Kidney epithelial cell (primary cell): ENCODE results near the gene DMAC2L. TPM values are rescaled to one million over a fixed set of nuclear protein-coding genes. Genes with fewer than 3 reads are reported as not detected.

Experiments used
- DNase-seq: peaks from one replicate; pipeline ENCODE4 v3.0.0-alpha.2; 2010; ENCODE audit warnings: low read depth
- H3K27me3 ChIP-seq: 2 replicates; pipeline ENCODE4 v1.6.0; 2011; ENCODE audit warnings: low read length; ENCODE audit not compliant: control insufficient read depth, insufficient read depth
- H3K36me3 ChIP-seq: 2 replicates; pipeline ENCODE4 v1.5.1; 2011; ENCODE audit warnings: low read length; ENCODE audit not compliant: control insufficient read depth, insufficient read depth
- H3K4me3 ChIP-seq: 2 replicates; pipeline ENCODE4 v1.5.1; 2011; ENCODE audit warnings: low read depth, mild to moderate bottlenecking, control low read depth, low read length
- total RNA-seq: library from RNA; depleted of rRNA; stranded (reverse); fragments of >200 nt; gene quantifications from 2 replicates; pipeline ENCODE4 v1.2.3, GENCODE V29; 2015
- TF ChIP-seq, protein P1 (sequence below): IDR thresholded peaks from 2 replicates; pipeline ENCODE4 v1.5.1; 2011; ENCODE audit warnings: mild to moderate bottlenecking, moderate library complexity, low read length, control low read depth, inconsistent platforms; ENCODE audit not compliant: insufficient read depth, poor library complexity, severe bottlenecking

The DMAC2L gene
- total RNA-seq, 1 donor from 2014 or later, result 27.5 TPM

DNA sequence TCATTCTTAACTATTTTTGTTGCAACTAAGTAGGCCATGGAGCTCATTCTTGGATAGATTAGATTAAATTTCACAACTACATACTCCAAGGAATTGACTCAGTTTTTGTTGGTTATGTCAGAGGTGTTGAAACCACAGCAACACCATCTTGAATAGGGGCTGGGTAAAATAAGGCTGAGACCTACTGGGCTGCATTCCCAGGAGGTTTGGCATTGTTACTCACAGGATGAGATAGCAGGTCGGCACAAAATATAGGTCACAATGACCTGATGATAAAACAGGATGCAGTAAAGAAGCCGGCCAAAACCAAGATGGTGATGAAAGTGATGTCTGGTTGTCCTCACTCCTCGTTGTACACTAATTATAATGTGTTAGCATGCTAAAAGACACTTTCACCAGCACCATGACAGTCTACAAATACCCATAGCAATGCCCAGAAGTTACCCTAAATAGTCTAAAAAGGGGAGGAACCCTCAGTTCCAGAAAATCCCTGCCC, 20.9 kb downstream of the DMAC2L start:
- no peak overlapping the region for H3K4me3 ChIP-seq
- H3K36me3 ChIP-seq, result no peaks in the 10 kb centered on the region
- no peaks in the 10 kb centered on the region for H3K27me3 ChIP-seq
- TF ChIP-seq, protein P1, sequence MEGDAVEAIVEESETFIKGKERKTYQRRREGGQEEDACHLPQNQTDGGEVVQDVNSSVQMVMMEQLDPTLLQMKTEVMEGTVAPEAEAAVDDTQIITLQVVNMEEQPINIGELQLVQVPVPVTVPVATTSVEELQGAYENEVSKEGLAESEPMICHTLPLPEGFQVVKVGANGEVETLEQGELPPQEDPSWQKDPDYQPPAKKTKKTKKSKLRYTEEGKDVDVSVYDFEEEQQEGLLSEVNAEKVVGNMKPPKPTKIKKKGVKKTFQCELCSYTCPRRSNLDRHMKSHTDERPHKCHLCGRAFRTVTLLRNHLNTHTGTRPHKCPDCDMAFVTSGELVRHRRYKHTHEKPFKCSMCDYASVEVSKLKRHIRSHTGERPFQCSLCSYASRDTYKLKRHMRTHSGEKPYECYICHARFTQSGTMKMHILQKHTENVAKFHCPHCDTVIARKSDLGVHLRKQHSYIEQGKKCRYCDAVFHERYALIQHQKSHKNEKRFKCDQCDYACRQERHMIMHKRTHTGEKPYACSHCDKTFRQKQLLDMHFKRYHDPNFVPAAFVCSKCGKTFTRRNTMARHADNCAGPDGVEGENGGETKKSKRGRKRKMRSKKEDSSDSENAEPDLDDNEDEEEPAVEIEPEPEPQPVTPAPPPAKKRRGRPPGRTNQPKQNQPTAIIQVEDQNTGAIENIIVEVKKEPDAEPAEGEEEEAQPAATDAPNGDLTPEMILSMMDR, result no peak
- no peak for DNase-seq

DNA sequence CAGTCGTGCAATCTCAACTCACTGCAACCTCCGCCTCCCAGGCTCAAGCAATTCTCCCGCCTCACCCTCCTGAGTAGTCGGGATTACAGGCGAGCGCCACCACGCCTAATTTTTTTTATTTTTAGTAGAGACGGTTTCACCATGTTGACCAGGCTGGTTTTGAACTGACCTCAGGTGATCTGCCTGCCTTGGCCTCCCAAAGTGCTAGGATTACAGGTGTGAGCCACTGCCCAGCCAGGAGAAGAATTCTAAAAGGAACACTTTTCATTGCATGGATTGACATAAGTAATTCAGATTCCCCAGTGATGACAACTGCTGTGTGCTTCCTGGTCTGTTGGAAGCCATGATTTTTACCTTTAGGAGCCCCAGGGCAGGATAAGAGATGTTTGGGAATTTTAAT, 22.1 kb downstream of the DMAC2L start:
- TF ChIP-seq, protein P1, result no peak
- Histone ChIP-seq H3K27me3 (no peaks in the 10 kb centered on the region), H3K4me3 (no peak overlapping the region), H3K36me3 (no peaks in the 10 kb centered on the region)
- no peak for DNase-seq

DNA sequence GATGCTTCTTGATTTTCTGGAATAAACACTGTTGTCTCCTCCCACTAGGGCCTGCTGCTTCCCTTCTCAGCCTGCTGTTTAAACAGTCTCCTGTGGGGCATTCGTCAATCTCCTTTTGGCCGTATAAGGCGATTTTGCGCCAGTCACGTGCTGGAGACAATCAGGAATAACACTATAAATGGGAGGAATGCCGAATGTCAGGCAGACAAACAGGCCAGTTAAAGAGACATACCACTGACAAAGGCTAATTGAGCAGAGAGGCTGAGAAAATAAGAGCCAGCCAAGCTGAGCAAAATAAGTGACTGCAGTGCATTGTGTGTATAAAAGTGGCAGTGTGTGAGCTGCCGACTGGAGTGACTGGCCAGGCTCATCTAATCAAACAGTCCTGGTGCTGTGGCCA, 23.3 kb downstream of the DMAC2L start:
- no peak overlapping the region for H3K4me3 ChIP-seq
- H3K27me3 ChIP-seq, result no peaks in the 10 kb centered on the region
- TF ChIP-seq, protein P1, result peak; percentile 15
- no peaks in the 10 kb centered on the region for H3K36me3 ChIP-seq
- no peak for DNase-seq

DNA sequence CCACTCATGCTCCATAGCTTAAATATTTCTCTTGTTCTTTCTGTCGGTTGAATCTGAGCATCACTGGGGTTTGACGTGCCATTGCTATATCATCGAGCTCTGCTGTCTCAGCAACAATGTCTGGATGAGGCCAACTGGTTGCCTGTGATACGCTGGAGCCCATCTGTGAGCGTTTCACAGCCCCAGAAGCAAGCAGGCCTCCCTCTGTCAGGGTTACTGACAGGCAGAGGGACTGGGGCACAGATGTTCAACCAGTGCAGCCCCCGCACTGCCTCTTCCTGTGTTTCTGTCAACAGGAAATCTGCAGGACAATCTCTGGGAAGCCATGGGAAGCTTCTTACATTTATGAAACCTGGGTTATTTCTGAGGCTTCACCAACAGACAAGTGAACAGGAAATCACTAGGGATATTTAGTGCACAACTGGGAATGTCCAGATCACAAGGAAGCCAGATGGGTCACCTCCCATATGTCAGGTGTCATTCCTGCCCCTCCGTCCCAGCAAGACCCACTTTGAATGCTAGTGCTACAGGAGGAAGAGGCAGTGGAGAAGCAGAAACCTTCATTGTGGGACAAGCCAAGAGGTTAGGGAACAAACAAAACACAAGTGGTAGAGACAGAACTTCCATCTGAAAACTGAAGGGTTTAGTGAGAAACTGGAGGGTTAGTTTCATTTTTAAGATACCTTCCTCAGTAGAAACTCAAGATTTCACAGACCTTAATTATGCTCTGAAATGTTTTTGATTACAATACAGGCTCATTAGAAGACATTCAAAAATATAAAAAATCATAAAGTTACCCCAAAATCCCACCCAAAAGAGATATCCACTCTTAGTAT, 24.1 kb downstream of the DMAC2L start:
- DNase-seq, result no peak
- TF ChIP-seq, protein P1, result no peak
- H3K36me3 ChIP-seq, result no peaks in the 10 kb centered on the region
- no peaks in the 10 kb centered on the region for H3K27me3 ChIP-seq
- no peak overlapping the region for H3K4me3 ChIP-seq

DNA sequence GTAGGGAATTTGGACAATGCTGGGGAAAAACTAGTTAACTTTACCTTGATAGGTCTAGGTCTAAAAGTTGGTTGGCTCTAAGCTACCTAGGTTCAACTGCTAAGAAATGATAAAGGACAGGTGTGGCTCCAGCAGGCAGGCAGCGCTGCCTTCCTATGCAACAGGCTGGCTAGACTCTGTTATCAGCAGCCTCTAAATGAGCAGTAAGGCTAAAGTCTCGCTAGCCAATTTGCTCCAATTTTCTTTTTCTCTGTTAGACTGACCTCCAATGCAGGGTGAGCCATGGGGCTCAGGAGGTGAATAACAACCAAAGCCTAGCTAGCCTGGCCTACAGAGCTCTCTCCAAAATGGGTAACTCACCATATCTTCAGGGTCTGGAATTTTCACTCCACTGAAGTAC, 26.5 kb downstream of the DMAC2L start:
- TF ChIP-seq, protein P1, result no peak
- DNase-seq, result no peak

More for the DNA sequence above, 26.5 kb downstream of the DMAC2L start:
- H3K4me3 ChIP-seq, result no peak overlapping the region
- H3K27me3 ChIP-seq, result no peaks in the 10 kb centered on the region
- H3K36me3 ChIP-seq, result no peaks in the 10 kb centered on the region
